GM12865 (cell line): ENCODE results near the gene MBD3.

Experiments
- DNase-seq: peaks from one replicate; pipeline ENCODE4 v3.0.0; 2010; ENCODE audit warnings: low read depth
- H3K4me3 ChIP-seq: 2 replicates; pipeline ENCODE4 v1.5.1; 2011; ENCODE audit warnings: mild to moderate bottlenecking, low read depth, low read length, control low read depth
- CTCF ChIP-seq: IDR thresholded peaks from 2 replicates; pipeline ENCODE4 v1.5.1; 2011; ENCODE audit warnings: low read length, control low read depth, low read depth, inconsistent platforms; ENCODE audit not compliant: insufficient read depth; ENCODE audit errors: missing control alignments

Gene MBD3

GRCh38 chr19:1587872-1588271, 4.8 kb downstream of the MBD3 start:
- H3K4me3 ChIP-seq = no peak overlapping the region
- TF ChIP-seq CTCF = no peak
- DNase-seq = no peak

- no peak overlapping the region for H3K4me3 ChIP-seq
- no peak for DNase-seq
- TF ChIP-seq CTCF = no peak
These were observed 7.5 kb downstream of the MBD3 start for GRCh38 chr19:1585243-1585580.

DNA sequence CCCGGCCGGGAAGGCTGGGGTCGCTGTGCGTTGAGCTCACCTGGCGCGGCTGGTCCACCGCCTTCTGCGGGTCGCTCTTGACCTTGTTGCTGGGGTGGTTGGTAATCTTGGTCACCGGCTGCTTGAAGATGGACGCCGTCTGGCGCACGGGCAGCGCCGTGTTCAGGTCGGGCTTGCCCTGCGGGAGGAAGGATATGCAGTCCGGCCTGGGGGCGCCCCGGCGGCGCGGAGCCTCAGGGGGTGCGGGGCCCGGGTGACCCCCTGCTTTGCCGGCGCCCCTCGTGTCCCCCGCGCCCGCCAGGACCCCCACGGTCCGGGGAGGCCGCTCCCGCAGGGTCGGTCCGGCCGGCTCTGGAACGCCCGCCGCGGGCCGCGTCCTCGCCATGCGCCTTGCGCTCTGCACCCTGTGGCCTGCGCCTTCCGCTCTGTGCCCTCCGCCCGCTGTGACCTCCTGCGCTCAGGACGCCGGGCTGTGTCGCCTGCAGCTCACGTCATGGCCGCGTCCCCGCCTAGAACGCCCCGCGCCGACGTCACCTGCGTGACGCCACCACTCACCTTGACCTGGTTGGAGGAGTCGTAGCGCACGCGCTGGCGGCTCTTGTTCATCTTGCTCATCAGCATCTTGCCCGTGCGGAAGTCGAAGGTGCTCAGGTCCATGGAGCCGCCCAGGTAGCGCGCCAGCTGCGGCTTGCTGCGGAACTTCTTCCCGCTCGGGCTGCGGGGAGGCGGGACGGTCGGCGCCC, 8.0 kb downstream of the MBD3 start:
- no peak overlapping the region for H3K4me3 ChIP-seq
- no peak for DNase-seq
- TF ChIP-seq CTCF = no peak

DNA sequence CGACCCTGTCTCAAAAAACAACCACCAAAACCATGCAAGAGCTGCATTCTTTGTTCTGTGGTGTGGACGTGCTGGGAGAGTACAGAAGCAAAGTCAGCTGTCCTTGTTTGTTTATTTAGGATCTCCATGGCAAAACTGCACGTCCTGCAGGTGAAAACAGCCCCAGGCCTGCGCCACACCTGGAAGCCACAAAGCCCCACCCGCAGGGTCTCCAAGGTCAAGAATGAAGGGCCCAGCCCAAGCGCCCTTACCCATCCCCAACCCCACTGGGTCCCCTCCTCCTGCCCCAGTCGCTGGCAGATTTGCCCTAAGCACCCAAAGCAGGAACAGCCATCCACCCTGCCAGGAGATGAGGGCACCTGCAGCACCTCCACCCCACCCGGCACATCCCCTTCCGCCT, 10.5 kb downstream of the MBD3 start:
- TF ChIP-seq CTCF = no peak
- no peak for DNase-seq
- no peak overlapping the region for H3K4me3 ChIP-seq

DNA sequence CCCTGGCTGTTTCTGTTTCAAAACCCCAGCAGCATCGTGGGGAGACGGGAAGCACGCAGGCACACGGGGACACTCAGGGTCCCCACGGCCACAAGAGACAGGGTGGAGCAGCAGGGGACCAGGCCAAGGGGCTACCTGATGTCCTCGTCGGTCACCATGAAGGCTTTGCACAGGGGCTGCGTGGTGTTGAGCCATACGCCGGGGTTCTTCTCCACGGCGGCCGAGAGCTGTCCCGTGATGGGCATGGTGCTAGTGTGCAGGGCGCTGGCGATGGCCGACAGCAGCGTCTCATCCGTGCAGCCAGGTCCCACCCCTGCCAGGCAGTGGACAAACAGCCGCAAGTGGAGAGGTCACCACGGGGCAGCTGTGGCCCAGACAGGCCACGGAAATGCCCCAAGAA, 11.7 kb downstream of the MBD3 start:
- DNase-seq = no peak
- H3K4me3 ChIP-seq = no peak overlapping the region
- TF ChIP-seq CTCF = no peak

DNA sequence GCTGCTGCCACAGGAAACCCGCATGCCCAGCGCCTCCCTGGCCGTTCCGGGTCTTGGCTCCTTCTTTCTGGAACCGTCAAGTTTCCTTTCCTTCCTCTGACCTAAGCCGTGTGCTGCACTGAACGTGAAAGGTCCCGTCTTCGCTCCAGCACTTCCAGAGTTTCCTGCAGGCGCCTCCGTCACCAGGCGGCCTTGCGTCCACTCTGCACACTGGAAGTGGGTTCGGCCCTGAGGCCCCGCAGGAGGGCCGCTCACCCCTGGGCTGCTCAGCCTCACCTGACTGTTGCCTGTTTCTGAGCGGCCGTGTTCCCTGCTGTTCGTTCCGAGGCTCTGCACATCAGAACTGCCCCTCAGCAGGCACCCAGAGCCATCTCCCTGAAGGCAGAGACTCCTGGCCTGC, 12.3 kb downstream of the MBD3 start:
- no peak overlapping the region for H3K4me3 ChIP-seq
- TF ChIP-seq CTCF = no peak
- DNase-seq = no peak

- no peak overlapping the region for H3K4me3 ChIP-seq
- TF ChIP-seq CTCF = no peak
- no peak for DNase-seq
These were observed 13.4 kb downstream of the MBD3 start for GRCh38 chr19:1579222-1579621.
